Tibial nerve (tissue), 4 donors: ENCODE measurements around the gene ADK. TPM values are rescaled to one million over a fixed set of nuclear protein-coding genes. Genes with fewer than 3 reads are reported as not detected.
"Not testable (repeated sequence)": the region's sequence is repeated elsewhere in the genome, so short reads cannot be mapped to it uniquely, and the experiment has no call there.

ENCODE experiments used
- DNase-seq, 2 donors: peaks; one replicate each; pipeline ENCODE4 v3.0.0-alpha.2; 2019; ENCODE audit warnings: low spot score in 2 of 2
- H3K27ac ChIP-seq, 4 donors: fragments of 200-600 bp; sonication (generic) in 3 of 4; one replicate each; pipeline ENCODE4 v1.5.1; 2017 to 2019; ENCODE audit warnings: mild to moderate bottlenecking in 1 of 4
- H3K27me3 ChIP-seq, 2 donors: fragments of 200-600 bp; sonication (generic) in 1 of 2; one replicate each; pipeline versions ENCODE4 v1.5.1 to v1.6.0; 2017 to 2019
- H3K36me3 ChIP-seq, 3 donors: fragments of 200-600 bp; sonication (generic); one replicate each; pipeline ENCODE4 v1.5.1; 2018 to 2019
- H3K4me1 ChIP-seq, 4 donors: fragments of 200-600 bp; sonication (generic) in 3 of 4; one replicate each; pipeline ENCODE4 v1.5.1; 2017 to 2019
- H3K4me3 ChIP-seq, 4 donors: fragments of 200-600 bp; sonication (generic) in 3 of 4; one replicate each; pipeline ENCODE4 v1.5.1; 2017 to 2019; ENCODE audit warnings: mild to moderate bottlenecking in 1 of 4, moderate library complexity in 1 of 4
- H3K9me3 ChIP-seq, 4 donors: fragments of 200-600 bp; sonication (generic) in 3 of 4; one replicate each; pipeline ENCODE4 v1.5.1; 2017 to 2019
- EP300 ChIP-seq, 2 donors: sonication (generic); formaldehyde crosslinking; IDR thresholded peaks; one replicate each; pipeline ENCODE4 v1.6.1; 2017; ENCODE audit warnings: antibody characterized with exemption in 2 of 2, mild to moderate bottlenecking in 1 of 2
- POLR2A ChIP-seq, 2 donors: fragments of 450-650 bp; IDR thresholded peaks; one replicate each; pipeline ENCODE4 v1.6.1; 2017; ENCODE audit warnings: antibody characterized with exemption in 2 of 2, mild to moderate bottlenecking in 2 of 2, moderate library complexity in 2 of 2
- WGBS, 2 donors: methylation state at CpG; one replicate each; pipeline ENCODE4 v1.1.5; 2018; 5-methylcytosine and 5-hydroxymethylcytosine counted together
- total RNA-seq, 4 donors: library from RNA; depleted of rRNA; stranded (reverse); fragments of >200 nt; gene quantifications; one replicate each; pipeline ENCODE4 v1.1.0, GENCODE V29; 2016
- TF ChIP-seq, protein P1 (sequence below), 5 experiments: fragments of 200-600 bp in 3 of 5; fragments of 450-650 bp in 2 of 5; sonication (generic) in 3 of 5; IDR thresholded peaks; one replicate each; pipeline ENCODE4 v1.5.1; 2016 to 2019; ENCODE audit warnings: antibody characterized with exemption in 5 of 5, mild to moderate bottlenecking in 3 of 5, moderate library complexity in 2 of 5

Gene ADK
- total RNA-seq, 4 donors from 2014 or later, result 28.2 to 50.9 (median 34.0) TPM

DNA sequence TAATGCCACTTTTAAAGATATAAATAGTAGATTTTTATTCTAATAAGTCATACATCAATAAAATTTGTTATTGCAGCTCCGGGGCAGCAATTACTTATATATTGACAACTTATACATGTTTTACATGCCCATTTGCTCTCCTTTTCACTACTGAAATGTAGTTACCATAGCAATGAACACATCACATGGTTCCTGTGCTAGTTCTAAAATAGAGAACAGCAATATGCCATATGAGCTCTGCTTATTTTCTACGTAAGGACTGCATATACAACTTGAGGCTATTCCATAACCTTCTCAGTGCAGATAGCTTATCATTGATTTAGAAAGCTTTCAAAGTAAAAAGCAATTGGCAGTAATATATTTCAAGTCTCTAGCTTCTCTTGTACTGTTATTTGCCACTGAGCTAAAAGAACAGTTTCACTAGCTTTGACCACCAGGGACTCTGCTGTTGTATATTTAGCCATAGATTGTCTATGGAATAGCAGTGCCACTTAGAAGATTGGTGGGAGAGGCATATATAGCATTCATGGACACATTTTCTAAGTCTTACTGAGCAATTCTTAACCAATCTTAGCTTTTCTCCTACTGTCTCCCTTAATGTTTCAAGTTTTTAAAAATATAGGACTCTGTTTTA, 405.2 kb downstream of the ADK start:
- TF ChIP-seq POLR2A (IDR thresholded peaks at IDR 0.05), result no peak
- peaks cover 0 to 16% (median 0%) of the 10 kb centered on the region in 3 donors for H3K36me3 ChIP-seq
- no peak overlapping the region for H3K27ac ChIP-seq
- DNase-seq, result no peak
- H3K4me3 ChIP-seq, result no peak overlapping the region
- WGBS, 2 donors, result 84 to 88% methylated on average over 2 of the region's 2 CpGs
- H3K27me3 ChIP-seq, result no peaks in the 10 kb centered on the region
- H3K4me1 ChIP-seq, result no peaks in the 10 kb centered on the region
- H3K9me3 ChIP-seq, result no peaks in the 10 kb centered on the region

DNA sequence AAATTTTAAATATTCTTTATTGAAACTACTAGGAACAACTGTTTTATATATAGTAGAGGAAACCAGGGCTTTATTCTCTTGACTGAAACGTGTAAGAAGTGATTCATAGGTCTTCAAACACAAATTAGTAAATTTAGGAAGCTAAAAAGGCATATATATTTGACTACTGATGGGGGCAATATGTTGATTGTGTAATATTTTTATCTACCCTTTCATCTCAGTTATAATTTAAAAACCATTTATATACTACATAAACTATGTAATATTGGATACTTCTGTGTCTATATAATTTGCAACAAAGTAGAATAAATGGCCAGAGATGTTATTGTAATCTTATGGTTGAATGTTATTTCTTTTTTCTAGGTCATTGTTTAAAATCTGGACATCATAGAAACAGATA, 406.1 kb downstream of the ADK start:
- Histone ChIP-seq H3K36me3 (peaks cover 0 to 16% (median 0%) of the 10 kb centered on the region in 3 donors), H3K27ac (no peak overlapping the region), H3K27me3 (no peaks in the 10 kb centered on the region), H3K4me1 (no peaks in the 10 kb centered on the region), H3K9me3 (no peaks in the 10 kb centered on the region), H3K4me3 (no peak overlapping the region)
- TF ChIP-seq POLR2A (IDR thresholded peaks at IDR 0.05) (no peak), EP300 (IDR thresholded peaks at IDR 0.05) (no peak)
- TF ChIP-seq, protein P1, sequence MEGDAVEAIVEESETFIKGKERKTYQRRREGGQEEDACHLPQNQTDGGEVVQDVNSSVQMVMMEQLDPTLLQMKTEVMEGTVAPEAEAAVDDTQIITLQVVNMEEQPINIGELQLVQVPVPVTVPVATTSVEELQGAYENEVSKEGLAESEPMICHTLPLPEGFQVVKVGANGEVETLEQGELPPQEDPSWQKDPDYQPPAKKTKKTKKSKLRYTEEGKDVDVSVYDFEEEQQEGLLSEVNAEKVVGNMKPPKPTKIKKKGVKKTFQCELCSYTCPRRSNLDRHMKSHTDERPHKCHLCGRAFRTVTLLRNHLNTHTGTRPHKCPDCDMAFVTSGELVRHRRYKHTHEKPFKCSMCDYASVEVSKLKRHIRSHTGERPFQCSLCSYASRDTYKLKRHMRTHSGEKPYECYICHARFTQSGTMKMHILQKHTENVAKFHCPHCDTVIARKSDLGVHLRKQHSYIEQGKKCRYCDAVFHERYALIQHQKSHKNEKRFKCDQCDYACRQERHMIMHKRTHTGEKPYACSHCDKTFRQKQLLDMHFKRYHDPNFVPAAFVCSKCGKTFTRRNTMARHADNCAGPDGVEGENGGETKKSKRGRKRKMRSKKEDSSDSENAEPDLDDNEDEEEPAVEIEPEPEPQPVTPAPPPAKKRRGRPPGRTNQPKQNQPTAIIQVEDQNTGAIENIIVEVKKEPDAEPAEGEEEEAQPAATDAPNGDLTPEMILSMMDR (IDR thresholded peaks at IDR 0.05), result no peak
- 76 to 78% methylated on average over 1 of the region's 1 CpG for WGBS, 2 donors
- no peak for DNase-seq

DNA sequence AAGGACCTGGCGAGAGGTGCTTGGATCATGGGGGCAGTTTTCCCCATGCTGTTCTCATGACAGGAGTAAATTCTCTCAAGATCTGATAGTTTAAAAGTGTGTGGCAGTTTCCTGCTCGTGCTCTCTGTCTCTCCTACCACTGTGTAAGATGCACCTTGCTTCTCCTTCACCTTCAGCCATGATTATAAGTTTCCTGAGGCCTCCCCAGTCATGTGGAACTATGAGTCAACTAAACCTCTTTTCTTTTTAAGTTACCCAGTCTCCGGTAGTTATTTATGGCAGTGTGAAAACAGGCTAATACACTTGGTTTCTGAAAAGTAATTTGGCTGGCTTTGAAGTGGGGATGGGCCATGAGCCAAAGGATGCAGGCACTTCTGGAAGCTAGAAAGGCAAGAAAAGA, 407.4 kb downstream of the ADK start:
- H3K27ac ChIP-seq, result no peak overlapping the region

DNA sequence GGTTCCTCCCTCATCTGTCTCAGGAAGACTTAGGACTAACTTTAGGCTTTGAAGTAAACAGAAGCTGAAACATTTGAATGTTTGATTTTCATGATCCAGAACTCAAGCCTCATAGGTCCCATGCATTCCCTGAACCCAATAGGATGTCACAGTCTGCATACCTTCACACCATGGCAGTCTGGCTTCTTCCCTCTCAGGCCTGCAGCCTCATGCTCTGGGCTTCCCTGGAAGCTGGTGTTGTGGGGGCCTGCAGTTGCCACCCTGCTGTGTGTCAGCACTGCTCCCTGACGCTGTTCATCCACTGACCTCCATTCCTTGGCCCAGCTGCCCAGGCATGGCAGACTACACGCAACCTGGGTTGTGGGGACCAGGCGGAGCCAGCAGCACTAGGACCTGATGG, 407.9 kb downstream of the ADK start:
- Histone ChIP-seq H3K27ac (no peak overlapping the region), H3K9me3 (no peaks in the 10 kb centered on the region), H3K36me3 (peaks cover 0 to 16% (median 0%) of the 10 kb centered on the region in 3 donors), H3K4me3 (no peak overlapping the region), H3K4me1 (no peaks in the 10 kb centered on the region), H3K27me3 (no peaks in the 10 kb centered on the region)
- no peak for DNase-seq
- WGBS, 2 donors, result 91 to 96% methylated on average over 3 of the region's 3 CpGs
- no peak for TF ChIP-seq POLR2A (IDR thresholded peaks at IDR 0.05)
- TF ChIP-seq, protein P1 (IDR thresholded peaks at IDR 0.05), result no peak
- no peak for TF ChIP-seq EP300 (IDR thresholded peaks at IDR 0.05)

More for the DNA sequence above, 407.4 kb downstream of the ADK start:
- Histone ChIP-seq H3K9me3 (no peaks in the 10 kb centered on the region), H3K27me3 (no peaks in the 10 kb centered on the region), H3K4me1 (no peaks in the 10 kb centered on the region), H3K36me3 (peaks cover 0 to 16% (median 0%) of the 10 kb centered on the region in 3 donors), H3K4me3 (no peak overlapping the region)
- DNase-seq, result no peak
- TF ChIP-seq, protein P1 (IDR thresholded peaks at IDR 0.05), result no peak
- no peak for TF ChIP-seq EP300 (IDR thresholded peaks at IDR 0.05)
- no peak for TF ChIP-seq POLR2A (IDR thresholded peaks at IDR 0.05)
- WGBS, 2 donors, result 89 to 94% methylated on average over 3 of the region's 3 CpGs

DNA sequence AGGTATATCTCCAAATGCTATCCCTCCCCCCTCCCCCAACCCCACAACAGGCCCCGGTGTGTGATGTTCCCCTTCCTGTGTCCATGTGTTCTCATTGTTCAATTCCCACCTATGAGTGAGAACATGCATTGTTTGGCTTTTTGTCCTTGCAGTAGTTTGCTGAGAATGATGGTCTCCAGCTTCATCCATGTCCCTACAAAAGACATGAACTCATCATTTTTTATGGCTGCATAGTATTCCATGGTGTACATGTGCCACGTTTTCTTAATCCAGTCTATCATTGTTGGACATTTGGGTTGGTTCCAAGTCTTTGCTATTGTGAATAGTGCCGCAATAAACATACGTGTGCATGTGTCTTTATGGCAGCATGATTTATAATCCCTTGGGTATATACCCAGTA, 417.9 kb downstream of the ADK start:
- not testable (repeated sequence) for DNase-seq, H3K9me3 ChIP-seq, H3K27me3 ChIP-seq, H3K27ac ChIP-seq, H3K36me3 ChIP-seq, H3K4me3 ChIP-seq, H3K4me1 ChIP-seq
- 93 to 100% methylated on average over 4 of the region's 4 CpGs for WGBS, 2 donors

DNA sequence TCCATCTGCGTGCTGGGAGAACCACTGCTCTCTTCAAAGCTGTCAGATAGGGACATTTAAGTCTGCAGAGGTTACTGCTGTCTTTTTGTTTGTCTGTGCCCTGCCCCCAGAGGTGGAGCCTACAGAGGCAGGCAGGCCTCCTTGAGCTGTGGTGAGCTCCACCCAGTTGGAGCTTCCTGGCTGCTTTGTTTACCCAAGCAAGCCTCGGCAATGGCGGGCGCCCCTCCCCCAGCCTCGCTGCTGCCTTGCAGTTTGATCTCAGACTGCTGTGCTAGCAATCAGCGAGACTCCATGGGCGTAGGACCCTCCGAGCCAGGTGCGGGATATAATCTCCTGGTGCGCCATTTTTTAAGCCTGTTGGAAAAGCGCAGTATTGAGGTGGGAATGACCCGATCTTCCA, 422.5 kb downstream of the ADK start:
- not testable (repeated sequence) for H3K9me3 ChIP-seq, H3K27me3 ChIP-seq, H3K27ac ChIP-seq, DNase-seq, H3K4me3 ChIP-seq, H3K36me3 ChIP-seq, H3K4me1 ChIP-seq
- WGBS, 2 donors, result 96 to 97% methylated on average over 9 to 12 of the region's 12 CpGs
